ENCODE results near the gene DEFB124.
"Not testable (repeated sequence)": the region's sequence is repeated elsewhere in the genome, so short reads cannot be mapped to it uniquely, and the experiment has no call there.

Gene DEFB124

DNA sequence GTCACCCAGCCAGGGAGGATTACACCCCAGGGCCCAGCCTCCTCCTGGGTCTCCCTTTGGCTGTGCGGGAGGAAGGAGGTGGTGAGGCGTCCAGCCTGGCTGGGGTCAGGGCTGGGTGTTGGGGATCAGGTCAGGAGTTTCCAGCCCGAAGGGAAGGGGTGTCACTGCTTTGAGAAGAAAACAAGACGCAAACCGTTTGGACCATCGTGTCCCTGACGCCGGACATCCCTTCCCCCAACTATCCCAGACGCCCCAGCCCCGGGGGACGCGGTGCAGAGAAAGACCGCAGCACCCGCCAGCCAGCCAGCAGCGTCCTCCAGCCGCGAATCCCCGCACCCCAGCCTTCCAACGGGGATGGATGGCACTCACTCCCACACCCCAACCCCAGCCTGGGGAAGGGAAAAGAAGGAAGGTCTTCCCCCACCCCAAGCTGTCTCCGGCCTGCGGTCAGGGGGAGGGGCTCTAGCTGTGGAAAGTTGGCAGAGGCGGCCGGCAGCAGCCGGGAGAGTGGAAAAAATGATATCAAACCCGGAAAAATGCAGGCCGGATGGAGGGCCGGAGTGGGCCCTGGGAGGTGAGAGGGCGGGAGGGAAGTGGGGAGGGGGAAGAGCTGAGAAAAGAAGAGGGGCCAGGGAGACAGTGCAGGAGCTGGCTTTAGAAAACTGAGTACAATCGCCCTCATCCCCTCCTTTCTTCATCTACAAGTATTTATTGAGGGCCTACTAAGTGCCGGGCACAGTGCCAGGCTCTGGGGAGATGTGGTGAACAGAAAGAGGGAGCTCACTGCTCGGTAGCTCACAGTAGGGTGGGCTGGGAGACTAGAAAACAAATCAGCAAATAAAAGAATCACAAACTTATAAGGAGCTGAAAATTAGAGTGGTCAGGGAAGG, 10.8 kb upstream of the DEFB124 start:
- DNase-seq, result no peak

DNA sequence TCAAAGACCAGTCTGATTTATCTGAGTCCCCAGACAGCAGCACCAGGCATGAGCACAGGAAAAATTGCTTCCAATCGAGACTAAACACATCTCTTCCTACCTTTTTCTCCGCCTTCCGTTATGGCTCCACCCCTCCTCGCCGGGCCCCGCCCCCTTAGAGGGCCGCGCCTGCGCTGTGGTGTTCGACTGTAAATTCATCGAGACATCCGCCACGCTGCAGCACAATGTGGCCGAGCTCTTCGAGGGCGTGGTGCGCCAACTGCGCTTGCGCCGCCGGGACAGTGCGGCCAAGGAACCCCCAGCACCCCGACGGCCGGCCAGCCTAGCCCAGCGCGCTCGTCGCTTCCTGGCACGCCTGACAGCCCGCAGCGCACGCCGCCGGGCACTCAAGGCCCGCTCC, 9.1 kb upstream of the DEFB124 start:
- DNase-seq, result peak; percentile 19

DNA sequence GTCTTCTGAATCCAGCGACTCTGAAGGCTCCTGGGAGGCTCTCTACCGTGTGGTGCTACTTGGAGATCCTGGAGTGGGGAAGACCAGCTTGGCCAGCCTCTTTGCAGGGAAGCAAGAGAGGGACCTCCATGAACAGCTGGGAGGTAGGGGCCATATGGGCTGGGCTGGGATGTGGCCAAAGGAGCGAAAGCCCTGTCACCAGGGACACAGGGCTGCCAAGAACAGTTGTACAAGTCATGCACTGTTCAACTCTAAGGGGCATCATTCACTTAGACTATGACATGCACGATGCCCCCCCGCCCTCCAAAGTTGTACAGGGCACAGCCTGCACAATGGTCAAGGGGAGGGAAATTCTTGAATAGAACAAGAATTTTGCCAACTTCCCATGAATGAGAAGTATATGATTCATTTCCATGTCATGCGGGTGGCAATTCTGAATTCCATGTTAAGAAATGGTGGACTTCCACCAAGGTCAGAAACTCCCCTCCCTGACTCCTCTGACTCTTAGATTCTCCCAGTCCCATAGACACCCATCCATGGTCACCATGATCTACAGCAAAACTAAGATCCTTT, 1.8 kb upstream of the DEFB124 start:
- DNase-seq, result no peak

DNA sequence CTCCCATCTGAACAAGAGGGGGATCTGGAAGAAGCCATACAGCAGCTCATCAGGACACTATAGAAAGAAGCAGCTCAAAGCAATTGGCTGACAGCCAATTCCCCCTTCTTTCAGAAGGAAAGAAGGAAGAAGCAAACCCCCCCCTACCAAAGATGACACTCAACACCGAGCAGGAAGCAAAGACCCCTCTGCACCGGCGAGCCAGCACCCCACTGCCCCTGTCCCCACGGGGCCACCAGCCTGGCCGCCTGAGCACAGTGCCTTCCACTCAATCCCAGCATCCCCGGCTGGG, 1.3 kb upstream of the DEFB124 start:
- no peak for DNase-seq

DNA sequence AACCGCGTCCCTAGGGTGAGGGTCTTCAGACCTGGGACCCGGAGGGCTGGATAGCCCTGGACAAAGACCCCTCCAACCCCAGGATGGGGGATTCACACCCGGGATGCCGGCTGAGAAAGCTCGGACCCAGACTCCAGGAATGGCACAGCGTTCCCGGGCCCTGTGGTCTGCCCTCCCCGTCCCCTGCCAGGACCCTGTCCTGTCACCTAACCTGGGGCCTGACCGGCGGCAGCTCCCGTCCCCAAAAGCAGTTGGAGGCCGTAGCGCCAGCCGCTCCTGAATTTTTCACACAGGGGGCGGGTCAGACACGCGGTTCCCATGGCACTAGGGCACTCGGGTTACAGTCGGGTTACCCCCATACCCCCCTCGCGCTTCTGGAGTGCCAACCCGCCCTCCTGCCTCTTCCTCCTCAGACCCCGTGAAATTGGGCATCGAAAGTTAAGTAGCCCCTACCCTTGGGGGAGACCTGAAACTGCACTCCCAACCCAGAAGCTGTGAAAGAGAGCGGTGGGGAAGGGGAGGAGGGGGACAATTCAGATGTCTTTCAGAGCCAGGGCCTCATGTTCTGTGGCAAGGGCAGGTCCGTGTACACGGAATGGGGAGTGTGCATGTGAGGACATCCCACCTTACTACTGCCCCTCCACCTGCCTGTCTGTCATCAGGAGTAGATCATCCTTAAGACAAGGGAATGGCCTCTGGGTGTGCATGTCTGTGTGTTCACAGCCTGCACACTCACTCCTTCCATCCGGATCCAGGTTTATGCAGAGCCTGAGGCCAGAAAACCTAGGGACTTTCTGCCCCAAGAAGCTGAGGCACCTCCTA, 756 bp upstream of the DEFB124 start:
- DNase-seq, result no peak

DNA sequence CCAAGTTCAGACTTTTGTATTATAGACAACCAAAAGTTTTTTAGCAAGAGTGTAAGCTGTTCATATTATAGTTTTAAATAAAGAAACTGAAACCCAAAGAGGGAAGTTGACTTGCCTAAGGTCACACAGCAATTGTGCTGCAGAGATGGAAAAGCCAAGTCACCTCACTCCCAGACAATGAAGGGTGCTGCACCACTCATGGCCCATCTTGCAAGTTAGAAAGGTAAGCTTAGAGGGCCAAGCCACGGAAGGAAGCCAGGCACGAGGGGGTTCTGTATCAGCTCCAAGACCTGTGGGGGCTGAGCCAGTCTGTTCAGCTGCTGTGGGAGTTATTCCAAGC, 860 bp downstream of the DEFB124 start:
- no peak for DNase-seq

DNA sequence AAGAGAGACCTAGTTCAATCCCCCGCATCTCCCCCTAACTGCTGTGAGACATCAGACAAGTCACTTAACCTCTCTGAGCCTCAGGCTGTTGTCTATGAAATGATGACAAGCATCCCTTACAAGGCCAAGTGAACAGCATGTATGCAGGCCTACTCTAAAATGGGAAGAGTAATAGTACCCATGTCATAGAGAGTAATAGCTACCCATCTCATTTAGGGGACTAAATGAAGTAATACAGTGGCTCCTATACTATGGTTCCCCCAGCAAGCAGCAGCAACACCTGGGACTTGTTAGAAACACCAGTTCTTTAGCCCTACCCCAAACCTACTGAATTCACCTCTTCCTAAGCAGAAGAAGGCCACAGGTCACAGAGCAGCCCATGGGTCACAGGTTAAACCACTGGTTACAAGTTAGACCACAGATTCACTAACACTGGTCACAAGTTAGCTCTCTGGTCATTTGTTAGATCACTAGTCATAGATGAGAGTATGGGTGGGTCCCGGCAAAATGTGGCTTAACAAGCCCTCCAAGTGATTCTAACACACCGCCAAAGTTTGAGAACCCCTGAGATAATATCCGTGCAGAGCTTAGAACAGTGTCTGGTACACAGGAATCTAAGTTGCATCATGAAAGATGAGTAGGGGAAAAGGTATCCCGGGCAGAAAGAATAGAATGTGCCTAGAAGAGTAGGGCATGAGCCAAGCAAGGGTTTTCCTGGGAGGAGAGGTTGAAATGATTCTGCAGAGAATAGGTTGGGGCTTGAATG, 1.4 kb downstream of the DEFB124 start:
- DNase-seq, result no peak

DNA sequence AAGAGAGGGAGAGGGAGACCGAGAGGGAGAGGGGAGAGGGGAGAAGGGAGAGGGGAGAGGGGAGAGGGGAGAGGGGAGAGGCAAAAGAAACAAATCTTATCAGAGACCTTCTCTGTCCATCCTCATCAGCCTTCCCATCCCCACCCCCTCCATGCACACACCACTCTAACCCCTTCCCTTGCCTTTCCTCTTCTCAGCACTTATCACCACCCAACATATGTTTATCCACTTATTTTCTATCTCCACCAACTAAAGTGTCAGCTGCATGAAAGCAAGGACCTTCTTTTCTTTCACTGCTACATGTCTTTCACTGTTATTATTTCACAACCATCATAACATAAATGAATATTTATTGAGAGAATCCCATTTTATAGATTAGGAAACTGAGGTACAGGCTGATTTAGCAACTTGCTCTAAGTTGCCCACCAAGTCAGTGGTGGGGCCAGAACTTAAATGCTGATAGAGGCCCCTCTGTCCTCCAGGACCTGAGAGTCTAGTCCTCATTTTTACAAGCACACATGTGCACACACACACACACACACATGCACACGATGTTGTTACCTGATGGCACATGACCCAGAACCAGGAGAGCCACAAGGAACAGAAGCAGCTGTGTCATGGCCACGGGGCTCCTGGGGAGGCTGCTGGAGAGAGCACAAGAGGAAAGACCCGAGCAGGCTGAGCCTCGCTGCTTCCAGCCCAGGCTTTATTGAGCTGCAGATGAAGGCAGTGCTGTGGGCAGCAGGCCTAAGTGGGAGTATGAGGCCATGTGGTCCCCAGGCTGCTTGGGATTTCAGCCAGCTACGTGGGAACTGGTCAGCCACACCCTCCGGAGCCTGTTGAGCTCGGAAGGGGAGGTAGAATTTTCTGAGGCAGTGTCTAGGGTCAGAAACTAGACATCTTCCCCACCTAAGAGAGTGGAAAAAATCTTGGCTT, 2.3 kb downstream of the DEFB124 start:
- DNase-seq, result no peak

DNA sequence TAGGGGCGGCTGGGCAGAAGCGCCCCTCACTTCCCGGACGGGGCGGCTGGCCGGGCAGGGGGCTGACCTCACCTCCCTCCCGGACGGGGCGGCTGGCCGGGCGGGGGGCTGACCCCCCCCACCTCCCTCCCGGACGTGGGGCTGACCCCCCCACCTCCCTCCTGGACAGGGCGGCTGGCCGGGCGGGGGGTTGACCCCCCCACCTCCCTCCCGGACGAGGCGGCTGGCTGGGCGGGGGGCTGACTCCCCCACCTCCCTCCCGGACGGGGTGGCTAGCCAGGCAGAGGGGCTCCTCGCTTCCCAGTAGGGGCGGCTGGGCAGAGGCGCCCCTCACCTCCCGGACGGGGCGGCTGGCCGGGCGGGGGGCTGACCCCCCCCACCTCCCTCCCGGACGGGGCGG, 4.0 kb downstream of the DEFB124 start:
- DNase-seq, result not testable (repeated sequence)

DNA sequence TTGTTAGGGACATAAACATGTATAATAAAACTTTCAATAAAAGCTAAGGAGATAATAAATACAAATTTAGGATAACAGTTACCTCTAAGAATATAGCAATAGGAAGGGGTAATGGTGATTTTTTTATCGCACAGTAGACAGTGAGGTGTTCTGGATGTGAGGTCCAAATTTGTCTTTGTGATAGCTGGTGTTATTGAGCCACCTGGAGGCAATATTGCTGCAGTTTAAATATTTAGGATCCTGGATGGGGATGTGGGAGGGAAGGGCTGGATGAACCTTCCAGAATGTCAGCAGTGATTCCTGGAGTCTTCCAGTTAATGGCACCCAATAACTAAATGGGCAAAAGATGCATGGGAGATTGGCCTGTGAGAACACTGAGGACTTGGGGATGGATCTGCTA, 20.6 kb downstream of the DEFB124 start:
- DNase-seq, result no peak

DNA sequence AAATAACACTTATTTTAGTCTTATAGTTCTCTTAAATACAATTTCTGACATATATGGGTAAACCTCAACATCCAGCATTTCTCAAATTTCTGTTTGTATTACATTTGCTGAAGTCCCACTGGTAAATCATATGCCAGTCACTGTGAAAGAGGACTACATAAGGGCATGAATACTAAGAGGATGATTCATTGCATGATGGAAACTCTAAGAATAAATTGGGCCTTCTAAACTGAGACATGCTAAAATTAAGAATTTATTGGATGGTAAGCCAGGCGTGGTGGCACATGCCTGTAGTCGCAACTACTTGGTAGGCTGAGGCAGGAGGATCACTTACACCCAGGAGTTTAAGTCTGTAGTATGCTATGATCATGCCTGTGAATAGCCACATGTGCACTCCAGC, 22.4 kb downstream of the DEFB124 start:
- DNase-seq, result no peak

DNA sequence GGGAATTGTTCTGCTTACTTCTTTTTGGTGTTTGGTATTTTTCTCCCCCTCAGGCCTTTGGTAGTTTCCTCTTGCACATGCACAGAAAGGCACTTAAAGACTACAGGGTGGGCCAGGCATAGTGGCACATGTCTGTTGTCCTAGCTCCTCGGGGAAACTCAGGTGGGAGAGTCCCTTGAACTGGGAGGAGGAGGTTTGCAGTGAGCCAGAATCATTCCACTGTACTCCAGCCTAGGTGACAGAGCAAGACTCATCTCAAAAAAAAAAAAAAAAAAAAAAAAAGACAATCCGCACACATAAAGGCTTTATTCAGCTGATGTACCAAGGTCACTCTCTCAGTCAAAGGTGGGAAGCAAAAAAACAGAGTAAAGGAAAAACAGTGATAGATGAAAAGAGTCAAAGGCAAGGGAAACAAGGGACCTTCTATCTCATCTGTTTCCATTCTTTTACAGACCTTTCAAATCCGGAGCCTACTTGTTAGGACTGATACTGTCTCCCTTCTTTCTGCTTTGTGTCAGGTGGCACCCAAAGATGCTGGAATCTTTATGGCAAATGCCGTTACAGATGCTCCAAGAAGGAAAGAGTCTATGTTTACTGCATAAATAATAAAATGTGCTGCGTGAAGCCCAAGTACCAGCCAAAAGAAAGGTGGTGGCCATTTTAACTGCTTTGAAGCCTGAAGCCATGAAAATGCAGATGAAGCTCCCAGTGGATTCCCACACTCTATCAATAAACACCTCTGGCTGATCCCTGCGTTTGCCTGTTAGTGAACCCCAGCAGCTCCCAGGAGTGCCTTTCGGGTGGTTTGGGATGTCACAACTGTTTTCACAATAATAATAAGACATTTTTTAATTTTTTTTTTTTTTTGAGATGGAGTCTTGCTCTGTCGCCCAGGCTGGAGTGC, 25.2 kb downstream of the DEFB124 start:
- no peak for DNase-seq

DNA sequence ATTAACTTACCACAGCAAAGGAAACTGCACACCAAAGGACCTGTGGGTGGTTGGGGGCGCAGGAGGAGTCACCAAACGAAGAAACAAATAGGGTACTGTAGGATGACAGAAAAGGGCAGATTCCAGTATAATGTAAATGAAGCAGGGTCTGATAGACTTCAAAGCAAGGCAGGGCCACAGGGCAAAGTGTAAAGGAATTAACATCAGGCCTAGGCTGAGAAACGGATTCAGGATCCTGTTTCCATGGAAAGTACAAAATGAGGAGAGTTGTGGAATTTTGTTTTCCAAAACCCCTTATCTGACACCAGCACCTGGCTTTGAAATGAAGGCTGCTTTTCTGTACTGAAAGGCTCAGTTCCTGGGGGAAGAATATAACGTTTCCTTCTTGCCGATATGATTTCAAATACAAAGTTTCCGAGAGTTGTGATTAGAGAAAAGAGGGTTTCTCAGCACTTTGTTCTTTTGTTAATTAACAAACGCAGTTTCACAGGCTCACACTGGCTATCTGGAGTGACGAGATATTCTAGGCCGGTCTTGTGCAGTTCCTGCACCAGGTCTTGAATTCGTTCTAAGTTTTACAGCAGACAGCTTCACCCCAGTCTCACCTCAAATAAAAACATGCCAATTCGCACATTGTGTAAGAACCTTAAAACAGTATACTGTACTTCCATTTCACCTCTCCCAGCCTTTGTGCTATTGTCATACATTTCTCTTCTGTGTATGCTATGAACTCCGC, 28.7 kb downstream of the DEFB124 start:
- no peak for DNase-seq

DNA sequence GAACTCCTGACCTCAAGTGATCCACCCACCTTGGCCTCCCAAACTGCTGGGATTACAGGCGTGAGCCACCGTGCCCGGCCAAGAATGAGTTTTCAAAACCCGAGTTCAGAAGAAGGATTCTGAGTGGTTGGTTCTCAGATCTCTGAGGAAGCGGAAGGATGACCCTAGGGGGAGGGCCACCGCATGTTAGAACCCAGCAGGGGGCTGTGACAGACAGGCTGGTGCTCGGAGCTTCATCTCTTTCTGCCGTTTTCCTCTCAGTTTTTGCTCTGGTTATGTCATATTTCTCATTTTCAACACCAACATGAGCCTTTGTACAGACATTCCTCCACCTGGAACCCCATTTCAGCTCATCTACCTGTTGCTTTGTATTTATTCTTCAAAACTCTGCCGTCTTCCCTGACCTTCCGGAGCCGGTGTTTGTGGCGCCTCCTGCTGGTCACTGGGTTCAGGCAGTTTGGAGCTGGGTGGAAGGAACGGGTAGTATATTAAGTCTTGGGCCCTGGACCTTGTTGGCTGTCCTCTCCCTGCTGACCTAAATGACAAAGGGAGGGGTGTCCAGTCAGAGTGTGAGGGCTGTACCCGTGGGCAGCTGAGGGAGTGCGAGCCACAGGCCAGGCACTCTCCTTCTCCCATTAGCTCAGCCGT, 34.8 kb downstream of the DEFB124 start, which contains the start of gene DEFB123:
Gene DEFB123 (plus strand): TSS at position 621 of the 648 bp plus-strand sequence. CDS start 67 bp downstream, outside the sequence.
- DNase-seq, result peak; percentile 18

DNA sequence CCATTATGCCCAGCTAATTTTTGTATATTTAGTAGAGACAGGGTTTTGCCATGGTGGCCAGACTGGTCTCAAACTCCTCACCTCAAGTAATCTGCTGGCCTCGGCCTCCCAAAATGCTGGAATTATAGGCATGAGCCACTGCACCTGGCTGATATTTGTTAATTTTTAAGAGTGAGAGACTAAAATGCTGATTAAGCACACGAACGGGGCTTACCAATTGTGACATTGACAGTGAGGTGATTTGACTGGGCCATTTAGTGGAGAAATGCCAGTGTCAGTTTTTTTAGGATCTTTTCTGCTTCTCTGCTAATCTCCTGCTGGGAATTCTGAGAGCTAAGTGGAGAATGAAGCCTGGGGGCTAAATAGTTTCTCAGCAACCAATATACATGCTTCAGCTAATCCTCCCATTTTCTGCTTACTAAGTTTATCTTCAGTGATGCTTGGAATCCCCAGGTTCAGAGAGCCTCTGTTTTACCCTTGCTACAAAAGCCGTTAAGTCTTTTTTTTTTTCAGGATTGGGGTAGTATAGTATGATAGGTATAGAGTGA, 44.3 kb downstream of the DEFB124 start:
- no peak for DNase-seq

DNA sequence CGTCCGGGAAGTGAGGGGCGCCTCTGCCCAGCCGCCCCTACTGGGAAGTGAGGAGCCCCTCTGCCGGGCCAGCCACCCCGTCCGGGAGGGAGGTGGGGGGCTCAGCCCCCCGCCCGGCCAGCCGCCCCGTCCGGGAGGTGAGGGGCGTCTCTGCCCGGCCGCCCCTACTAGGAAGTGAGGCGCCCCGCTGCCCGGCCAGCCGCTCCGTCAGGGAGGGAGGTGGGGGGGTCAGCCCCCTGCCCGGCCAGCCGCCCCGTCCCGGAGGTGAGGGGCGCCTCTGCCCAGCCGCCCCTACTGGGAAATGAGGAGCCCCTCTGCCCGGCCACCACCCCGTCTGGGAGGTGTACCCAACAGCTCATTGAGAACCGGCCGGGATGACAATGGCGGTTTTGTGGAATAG, 47.4 kb downstream of the DEFB124 start:
- DNase-seq, result not testable (repeated sequence)

DNA sequence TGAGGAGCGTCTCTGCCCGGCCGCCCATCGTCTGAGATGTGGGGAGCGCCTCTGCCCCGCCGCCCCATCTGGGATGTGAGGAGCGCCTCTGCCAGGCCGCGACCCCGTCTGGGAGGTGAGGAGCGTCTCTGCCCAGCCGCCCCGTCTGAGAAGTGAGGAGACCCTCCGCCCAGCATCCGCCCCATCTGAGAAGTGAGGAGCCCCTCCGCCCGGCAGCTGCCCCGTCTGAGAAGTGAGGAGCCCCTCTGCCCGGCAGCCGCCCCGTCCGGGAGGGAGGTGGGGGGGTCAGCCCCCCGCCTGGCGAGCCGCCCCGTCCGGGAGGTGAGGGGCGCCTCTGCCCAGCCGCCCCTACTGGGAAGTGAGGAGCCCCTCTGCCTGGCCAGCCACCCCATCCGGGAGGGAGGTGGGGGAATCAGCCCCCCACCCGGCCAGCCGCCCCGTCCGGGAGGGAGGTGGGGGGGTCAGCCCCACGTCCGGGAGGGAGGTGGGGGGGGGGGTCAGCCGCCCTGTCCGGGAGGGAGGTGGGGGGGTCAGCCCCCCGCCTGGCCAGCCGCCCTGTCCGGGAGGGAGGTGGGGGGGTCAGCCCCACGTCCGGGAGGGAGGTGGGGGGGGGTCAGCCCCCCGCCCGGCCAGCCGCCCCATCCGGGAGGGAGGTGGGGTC, 47.9 kb downstream of the DEFB124 start:
- not testable (repeated sequence) for DNase-seq

DNA sequence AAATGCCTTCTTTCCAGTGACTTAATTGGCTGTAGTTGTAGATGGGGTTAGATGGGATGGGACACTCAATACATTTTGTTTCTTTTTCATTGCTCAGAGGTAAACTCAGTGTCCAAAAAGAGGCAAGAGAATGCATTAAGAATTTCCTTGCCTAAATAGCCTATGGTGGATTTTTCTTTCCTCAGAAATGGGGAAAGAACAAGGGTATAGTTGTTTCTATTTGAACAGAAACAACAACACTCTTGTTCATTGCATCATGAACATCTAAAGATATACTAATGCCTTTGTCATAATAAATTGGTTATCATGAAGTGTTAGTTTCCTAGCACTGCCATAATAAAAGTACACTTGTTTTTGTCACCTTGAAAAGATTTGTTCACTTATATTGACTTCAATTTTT, 49.1 kb downstream of the DEFB124 start:
- no peak for DNase-seq

DNA sequence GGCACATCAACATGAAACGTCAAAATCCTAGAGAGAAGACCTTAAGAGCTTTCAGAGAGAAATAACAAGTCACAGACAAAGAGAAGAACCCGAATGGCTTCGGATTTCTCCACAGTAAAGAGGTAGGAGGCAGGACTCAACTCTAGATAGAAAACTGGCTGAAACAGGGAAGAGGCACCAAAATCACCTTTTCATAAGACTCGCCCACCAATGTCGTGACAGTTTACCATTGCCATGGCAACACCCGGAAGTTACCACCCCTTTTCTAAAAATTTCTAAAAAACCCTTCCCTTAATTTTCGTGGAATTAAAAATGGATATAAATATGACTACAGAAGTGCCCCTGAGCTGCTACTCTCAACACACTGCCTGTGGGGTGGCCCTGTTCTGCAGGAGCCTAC, 56.6 kb downstream of the DEFB124 start:
- DNase-seq, result no peak
